Neural crest cell (in vitro differentiated cells): Measurements from ENCODE around the gene CRYL1. TPM values are rescaled to one million over a fixed set of nuclear protein-coding genes. Genes with fewer than 3 reads are reported as not detected.

ENCODE experiments used
- DNase-seq: peaks from one replicate; pipeline ENCODE4 v3.0.0; 2021; ENCODE audit warnings: low read depth, mixed read lengths, low spot score
- H3K27ac Mint-ChIP-seq: one replicate; pipeline ENCODE4 v1.8.0; 2021; ENCODE audit warnings: mild to moderate bottlenecking, mixed read lengths; ENCODE audit not compliant: unreplicated experiment
- H3K27me3 Mint-ChIP-seq: 2 replicates; pipeline ENCODE4 v1.8.0; 2021; ENCODE audit warnings: low read depth, mild to moderate bottlenecking, mixed read lengths
- H3K36me3 Mint-ChIP-seq: 2 replicates; pipeline ENCODE4 v1.8.0; 2021; ENCODE audit warnings: low read depth, mild to moderate bottlenecking, mixed read lengths
- H3K4me1 Mint-ChIP-seq: 2 replicates; pipeline ENCODE4 v1.8.0; 2021; ENCODE audit warnings: mixed read lengths
- H3K4me3 Mint-ChIP-seq: one replicate; pipeline ENCODE4 v1.8.0; 2021; ENCODE audit warnings: mild to moderate bottlenecking, mixed read lengths
- H3K9me3 Mint-ChIP-seq: 2 replicates; pipeline ENCODE4 v1.8.0; 2021; ENCODE audit warnings: mixed read lengths
- CTCF ChIP-seq: fragments of 200-600 bp; sonication (generic); conservative IDR thresholded peaks from 2 replicates; pipeline ENCODE4 v1.5.0; 2021; ENCODE audit warnings: antibody characterized with exemption, mild to moderate bottlenecking
- total RNA-seq: library from RNA; stranded (reverse); gene quantifications from 2 replicates; pipeline ENCODE4 v1.2.1, GENCODE V29; 2021

Gene CRYL1
- total RNA-seq, 1 donor from 2014 or later: 19.9 TPM

DNA sequence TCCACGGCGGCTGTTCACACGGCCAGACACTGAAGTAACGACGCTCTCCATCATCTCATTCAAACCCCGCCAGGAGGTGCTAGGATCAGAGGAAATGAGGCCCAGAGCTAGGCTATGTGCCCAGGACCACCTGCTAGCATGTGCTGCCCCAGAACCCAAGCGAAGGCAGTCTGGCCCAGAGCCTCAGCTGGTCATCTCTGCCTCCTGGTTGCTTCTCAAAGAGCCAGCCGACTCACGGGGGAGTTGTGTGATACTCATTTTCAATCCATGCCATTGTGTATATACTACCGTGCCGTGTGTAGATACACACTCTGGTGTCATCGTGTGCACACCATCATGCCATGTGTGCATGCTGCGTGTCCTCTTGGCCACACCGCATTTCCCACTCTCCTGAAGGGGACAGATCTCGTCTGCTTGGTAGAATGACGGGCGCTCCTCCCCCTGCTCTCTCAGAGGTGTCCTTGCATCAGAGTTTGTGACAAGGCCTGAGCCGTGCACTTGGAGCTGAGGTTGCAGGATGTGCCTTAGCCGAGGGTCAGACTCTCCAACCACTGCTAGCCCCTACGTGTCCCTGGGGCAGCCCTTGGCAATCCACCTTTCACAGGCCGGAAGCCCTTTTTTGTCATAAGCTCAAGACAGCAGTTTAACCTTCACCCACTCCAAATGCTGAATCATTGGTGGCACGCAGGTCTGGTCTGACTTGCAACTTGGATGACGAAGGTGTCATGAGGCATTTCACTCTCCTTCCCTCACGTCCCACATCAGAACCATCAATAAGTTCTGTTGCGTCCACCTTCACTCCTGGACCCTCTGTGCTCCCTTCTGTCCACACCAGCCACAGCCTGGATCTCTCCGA lies 130.4 kb downstream of the CRYL1 start:
- no peak for TF ChIP-seq CTCF
- no peaks in the 10 kb centered on the region for H3K4me1 Mint-ChIP-seq
- peaks cover 6% of the 10 kb centered on the region for H3K9me3 Mint-ChIP-seq
- peaks cover 4% of the 10 kb centered on the region for H3K36me3 Mint-ChIP-seq
- DNase-seq: no peak
- no peak overlapping the region for H3K27ac Mint-ChIP-seq
- H3K27me3 Mint-ChIP-seq: no peaks in the 10 kb centered on the region
- H3K4me3 Mint-ChIP-seq: no peak overlapping the region

GRCh38 chr13:20394506-20394905 lies 131.2 kb downstream of the CRYL1 start:
- no peaks in the 10 kb centered on the region for H3K4me1 Mint-ChIP-seq
- H3K36me3 Mint-ChIP-seq: peaks cover 6% of the 10 kb centered on the region
- H3K27ac Mint-ChIP-seq: no peak overlapping the region
- DNase-seq: no peak
- peaks cover 6% of the 10 kb centered on the region for H3K9me3 Mint-ChIP-seq
- no peak for TF ChIP-seq CTCF
- H3K27me3 Mint-ChIP-seq: no peaks in the 10 kb centered on the region
- H3K4me3 Mint-ChIP-seq: no peak overlapping the region

DNA sequence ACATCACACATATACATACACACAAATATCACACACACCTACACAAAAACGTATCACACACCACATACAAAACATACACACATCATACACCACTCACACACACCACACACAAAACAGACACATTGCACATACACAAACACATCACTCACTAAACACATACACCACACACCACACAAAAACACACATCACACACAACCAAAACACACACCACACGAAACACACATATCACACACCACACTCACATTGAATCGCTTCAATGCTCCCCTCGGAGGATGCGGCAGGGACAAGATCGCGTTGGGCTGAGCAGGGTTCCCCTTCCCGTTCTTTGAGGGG lies 131.5 kb downstream of the CRYL1 start:
- peaks cover 6% of the 10 kb centered on the region for H3K36me3 Mint-ChIP-seq
- DNase-seq: no peak
- no peak overlapping the region for H3K4me3 Mint-ChIP-seq
- no peaks in the 10 kb centered on the region for H3K4me1 Mint-ChIP-seq
- no peak for TF ChIP-seq CTCF
- H3K27ac Mint-ChIP-seq: no peak overlapping the region
- peaks cover 6% of the 10 kb centered on the region for H3K9me3 Mint-ChIP-seq
- no peaks in the 10 kb centered on the region for H3K27me3 Mint-ChIP-seq

DNA sequence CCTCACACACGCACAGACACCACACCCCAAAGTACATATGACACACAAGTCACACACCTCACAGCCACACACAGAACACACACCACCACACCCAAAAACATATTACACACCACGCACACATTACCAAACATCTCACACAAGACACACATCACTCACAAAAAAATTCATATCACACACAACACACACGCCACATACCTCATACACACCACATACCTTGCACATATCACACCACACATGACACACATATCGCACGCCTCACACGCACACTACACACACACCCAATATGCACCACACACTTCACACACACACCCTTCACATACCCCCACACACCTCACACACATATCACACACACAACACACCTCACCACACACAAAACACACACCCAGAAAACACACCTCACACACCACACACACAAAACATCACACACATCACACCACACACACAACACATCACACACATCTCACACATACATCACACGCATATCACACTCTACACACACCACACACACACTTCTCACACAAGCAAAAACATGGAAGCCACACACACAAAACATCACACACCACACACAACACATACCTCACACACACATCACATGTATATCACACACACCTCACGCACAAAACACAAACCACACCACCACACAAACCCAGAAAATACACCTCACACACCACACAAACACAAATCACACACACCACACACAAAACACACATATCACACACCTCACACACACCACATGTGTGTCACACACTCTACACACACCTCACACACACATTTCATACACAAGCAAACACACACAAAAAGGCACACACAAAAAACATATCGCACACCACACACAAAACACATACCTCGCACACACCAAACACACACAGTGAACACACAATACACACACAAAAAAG lies 132.1 kb downstream of the CRYL1 start:
- H3K36me3 Mint-ChIP-seq: peaks cover 6% of the 10 kb centered on the region
- H3K27ac Mint-ChIP-seq: no peak overlapping the region
- peaks cover 6% of the 10 kb centered on the region for H3K9me3 Mint-ChIP-seq
- H3K27me3 Mint-ChIP-seq: no peaks in the 10 kb centered on the region
- TF ChIP-seq CTCF: no peak
- no peak overlapping the region for H3K4me3 Mint-ChIP-seq
- H3K4me1 Mint-ChIP-seq: no peaks in the 10 kb centered on the region
- DNase-seq: no peak

- Mint-ChIP-seq H3K4me3 (no peak overlapping the region), H3K36me3 (peaks cover 6% of the 10 kb centered on the region), H3K4me1 (no peaks in the 10 kb centered on the region), H3K9me3 (peaks cover 6% of the 10 kb centered on the region), H3K27me3 (no peaks in the 10 kb centered on the region), H3K27ac (no peak overlapping the region)
- DNase-seq: no peak
- no peak for TF ChIP-seq CTCF
Observed at GRCh38 chr13:20392530-20392929, 133.1 kb downstream of the CRYL1 start.
